NCI-H69 (cell line): Measurements from ENCODE around the gene CPA3.

Source experiments
- DNase-seq: peaks from one replicate; lab custom pipeline; 2025; lab: John Stamatoyannopoulos, UW

The CPA3 gene

DNA sequence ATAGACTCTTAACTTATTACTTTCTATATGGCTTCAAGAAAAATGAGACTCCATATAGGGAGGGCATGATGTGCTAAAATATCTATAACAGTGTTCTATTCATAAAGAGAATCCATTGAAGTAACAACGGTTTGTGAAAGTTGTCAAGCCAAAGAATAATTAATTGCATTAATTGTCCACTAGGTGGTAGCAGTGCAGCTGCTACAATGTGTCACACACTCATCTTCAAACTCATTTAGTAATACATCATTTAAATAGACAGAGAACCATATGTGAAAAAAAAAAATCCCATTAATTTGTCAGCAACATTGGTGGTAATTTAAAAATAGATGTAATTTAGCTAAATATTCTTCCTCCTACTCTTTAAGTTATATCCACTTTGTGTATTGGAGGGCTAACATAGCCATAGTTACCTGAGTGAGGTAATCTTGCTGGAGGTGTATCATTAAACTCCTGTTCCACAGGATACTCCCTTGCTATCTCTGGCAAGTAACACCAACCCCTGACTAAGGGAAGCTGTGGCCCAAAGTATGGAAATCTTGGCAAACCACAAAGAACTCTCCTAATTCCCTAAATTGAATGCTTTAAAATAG, 3.7 kb upstream of the CPA3 start:
- peak; percentile 32 for DNase-seq

GRCh38 chr3:148863297-148863696, 1.8 kb upstream of the CPA3 start:
- DNase-seq = no peak

- no peak for DNase-seq
These were observed 1.3 kb upstream of the CPA3 start for GRCh38 chr3:148863814-148864213.

- no peak for DNase-seq
These were observed 1.2 kb downstream of the CPA3 start for GRCh38 chr3:148866261-148866660.

DNA sequence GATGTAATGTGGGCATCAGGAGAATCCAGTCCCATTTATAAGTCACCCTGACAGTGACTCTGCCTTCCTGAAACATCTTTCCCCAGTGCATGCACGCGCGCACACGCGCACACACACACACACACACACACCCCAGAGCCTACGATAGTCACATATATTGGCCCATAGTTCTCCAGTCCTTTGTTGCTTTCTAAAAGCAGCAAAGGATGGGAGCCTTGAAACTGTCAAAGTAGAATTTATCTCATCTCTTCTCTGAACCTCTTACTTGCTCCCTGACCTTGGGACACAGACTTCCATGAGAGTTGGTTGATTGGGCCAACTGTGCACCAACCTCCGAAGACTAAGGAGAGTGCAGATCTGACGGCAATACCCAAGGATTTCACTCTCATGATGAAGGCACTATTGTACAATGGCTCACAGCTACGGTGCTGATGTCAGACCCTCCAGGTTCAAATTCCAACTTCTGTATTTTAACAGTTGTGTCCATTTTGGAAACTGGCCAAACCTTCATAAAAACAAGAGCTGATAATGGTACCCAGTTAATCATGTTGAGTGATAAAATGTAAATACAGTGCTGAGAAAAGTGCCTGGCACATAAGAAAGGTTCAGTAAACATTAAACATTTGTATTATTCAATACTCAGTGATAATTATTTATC, 8.3 kb downstream of the CPA3 start:
- peak; percentile 85 for DNase-seq

DNA sequence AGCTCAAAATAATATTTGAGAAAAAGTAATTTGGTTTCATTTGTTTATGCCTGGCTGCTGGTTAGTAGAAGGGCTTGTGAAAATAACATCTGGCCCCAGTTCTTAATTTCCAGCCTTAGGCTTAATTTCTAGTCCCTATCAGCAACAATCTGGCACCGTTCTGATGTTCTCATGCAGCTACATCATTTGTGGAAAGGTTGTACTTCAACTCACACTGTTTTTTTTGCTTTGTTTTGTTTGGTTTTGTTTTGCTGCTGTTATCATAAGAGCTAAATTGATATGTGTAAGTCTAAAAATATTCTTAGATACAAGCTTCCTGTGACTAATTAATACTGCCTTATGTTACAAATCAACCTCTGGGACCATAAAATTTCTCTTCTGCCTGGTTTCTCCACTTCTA, 8.9 kb downstream of the CPA3 start:
- peak; percentile 72 for DNase-seq

- DNase-seq = no peak
These were observed 13.0 kb downstream of the CPA3 start for GRCh38 chr3:148878095-148878494.

- DNase-seq = no peak
These were observed 14.2 kb downstream of the CPA3 start for GRCh38 chr3:148879256-148879655.

GRCh38 chr3:148880681-148881080, 15.6 kb downstream of the CPA3 start:
- DNase-seq = peak; percentile 28

DNA sequence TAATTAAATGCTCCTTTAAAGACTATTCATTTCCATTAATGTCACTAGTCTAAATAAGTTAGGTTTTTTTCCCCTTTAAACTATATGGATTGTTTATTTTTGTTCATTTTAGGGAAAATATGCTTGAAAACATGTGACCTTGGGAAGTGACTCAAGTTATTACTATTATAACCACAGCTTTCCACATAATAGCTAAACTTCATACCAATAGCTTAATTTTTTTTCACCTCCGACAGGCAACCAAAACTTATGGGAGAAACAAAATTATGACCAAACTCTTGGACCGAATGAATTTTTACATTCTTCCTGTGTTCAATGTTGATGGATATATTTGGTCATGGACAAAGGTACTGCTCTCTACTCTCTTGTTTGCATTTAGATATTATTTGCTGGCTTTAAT, 16.2 kb downstream of the CPA3 start:
- DNase-seq = no peak

DNA sequence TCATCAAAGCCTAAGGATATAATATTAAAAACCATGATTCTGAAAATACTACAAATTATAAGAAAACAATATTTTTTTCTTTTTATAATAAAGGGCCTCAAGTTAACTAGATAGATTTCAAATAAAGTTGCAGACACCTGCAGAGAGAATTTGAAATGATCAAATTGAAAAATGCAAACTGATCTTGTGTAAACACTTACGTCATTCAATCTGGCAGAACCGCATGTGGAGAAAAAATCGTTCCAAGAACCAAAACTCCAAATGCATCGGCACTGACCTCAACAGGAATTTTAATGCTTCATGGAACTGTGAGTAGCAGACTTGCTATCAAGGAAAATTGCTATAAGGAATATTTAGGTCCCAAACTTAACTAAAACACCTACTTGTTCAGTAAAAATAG, 17.2 kb downstream of the CPA3 start:
- peak; percentile 51 for DNase-seq

DNA sequence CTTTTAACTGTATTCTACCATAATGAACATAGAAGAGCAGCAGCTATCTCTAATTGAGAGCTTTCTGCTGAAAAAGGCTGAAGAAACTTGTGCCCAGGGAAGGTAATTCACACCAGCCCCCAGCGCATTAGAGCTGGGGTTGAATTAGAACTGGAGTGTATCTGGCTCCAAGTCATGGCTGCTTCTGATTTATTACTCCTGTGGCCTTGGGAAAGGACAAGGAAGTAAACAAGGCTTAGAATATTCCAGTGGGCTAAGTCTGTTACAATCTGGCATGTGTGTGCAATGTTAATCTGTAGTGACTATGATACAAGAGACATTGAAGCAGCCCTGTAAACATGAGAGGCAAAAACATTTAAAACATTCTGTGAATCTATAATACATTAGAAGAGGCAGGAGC, 18.1 kb downstream of the CPA3 start:
- DNase-seq = peak; percentile 3

DNA sequence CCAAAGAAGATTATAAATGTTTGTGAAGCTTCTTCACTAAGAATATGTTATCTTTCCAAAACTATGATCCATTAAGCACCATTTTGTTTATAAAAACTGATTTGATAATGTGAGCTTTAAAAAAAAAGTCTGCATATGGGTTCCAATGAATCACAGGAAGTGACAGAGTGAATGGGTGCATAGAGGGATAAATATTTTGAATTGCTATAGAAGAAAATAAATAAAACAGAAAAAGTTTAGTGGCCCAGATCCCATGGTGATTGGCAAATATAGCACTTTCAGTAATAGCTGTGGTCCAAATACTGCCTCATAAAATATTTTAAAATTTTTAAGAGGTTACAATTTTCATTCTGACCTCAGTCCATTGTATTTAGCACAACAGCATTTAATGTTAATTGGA, 19.2 kb downstream of the CPA3 start:
- DNase-seq = no peak

- no peak for DNase-seq
These were observed 24.7 kb downstream of the CPA3 start for GRCh38 chr3:148889828-148890227.

DNA sequence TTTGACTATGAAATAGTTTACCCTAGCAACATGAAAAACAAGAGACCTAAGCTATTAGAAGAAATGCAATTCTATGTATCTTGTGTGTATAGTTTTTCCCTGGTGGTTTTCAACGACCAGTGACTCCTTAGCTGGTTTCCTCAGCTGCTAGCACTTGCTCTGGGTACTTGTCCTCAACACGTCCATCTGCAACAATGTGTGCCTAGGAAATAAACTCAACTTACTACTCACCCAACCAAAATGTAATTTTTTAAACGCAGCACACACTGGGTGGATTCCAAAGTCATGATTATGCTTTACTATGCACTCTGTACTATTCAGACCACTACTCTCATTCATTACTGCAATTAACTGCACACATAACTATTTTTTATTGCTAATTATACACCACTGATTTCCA, 31.0 kb downstream of the CPA3 start:
- no peak for DNase-seq

GRCh38 chr3:148901987-148902791, 37.1 kb downstream of the CPA3 start:
- DNase-seq = peak; percentile 12

DNA sequence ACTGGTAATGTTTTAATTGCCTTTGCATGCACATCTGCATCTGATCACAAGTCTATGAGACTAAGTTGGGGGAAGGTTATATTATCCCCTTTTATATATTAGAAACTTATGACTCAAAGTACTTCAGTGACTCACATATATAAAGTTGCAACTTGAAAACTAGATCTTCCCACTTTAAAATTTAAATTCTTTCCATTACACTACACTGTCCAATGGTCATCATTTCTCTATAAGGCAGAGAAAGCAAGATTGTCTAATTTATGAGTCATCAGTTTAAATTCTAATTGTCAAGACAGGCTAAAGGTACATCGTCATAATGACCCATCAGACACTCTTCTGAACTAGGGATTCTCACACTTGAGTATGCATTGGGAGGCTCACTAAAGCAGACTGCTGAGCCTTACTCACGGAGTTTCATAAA, 37.9 kb downstream of the CPA3 start:
- DNase-seq = no peak

- DNase-seq = no peak
These were observed 38.8 kb downstream of the CPA3 start for GRCh38 chr3:148903941-148904340.

DNA sequence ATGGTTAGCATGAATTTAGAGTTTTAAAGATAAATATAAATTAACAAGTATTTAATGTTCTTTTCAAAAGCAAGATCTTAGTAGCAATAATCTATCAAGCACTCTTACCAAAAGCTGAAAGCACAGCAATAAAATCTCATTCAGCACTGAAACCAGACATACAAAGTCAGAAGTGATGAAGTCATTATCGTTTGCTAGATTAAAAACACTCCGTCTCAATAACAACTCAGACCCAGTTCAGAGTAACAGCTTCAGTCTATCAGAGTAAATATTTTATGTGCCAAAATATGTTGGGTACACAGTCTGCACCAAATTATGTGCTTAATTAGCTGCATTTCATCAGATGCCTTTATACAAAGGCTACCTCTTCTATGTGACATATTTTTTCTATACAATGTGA, 41.6 kb downstream of the CPA3 start:
- no peak for DNase-seq

GRCh38 chr3:148911173-148911572, 46.1 kb downstream of the CPA3 start:
- DNase-seq = no peak

GRCh38 chr3:148911592-148911991, 46.5 kb downstream of the CPA3 start:
- DNase-seq = no peak

GRCh38 chr3:148914936-148915690, 50.0 kb downstream of the CPA3 start:
- DNase-seq = no peak

- no peak for DNase-seq
These were observed 51.0 kb downstream of the CPA3 start for GRCh38 chr3:148916132-148916531.
